Glutamatergic neuron (in vitro differentiated cells): ENCODE results near the gene ADGRD1. TPM values are rescaled to one million over a fixed set of nuclear protein-coding genes. Genes with fewer than 3 reads are reported as not detected.

Experiments used
- DNase-seq: peaks from one replicate; pipeline ENCODE4 v3.0.0; 2022
- H3K27ac Mint-ChIP-seq: one replicate; pipeline ENCODE4 v1.8.0; 2020; ENCODE audit warnings: mild to moderate bottlenecking, mixed read lengths, inconsistent platforms; ENCODE audit not compliant: unreplicated experiment
- H3K27me3 Mint-ChIP-seq: one replicate; pipeline ENCODE4 v1.8.0; 2020; ENCODE audit warnings: mild to moderate bottlenecking, moderate library complexity, mixed read lengths, inconsistent platforms; ENCODE audit not compliant: unreplicated experiment
- H3K36me3 Mint-ChIP-seq: one replicate; pipeline ENCODE4 v1.8.0; 2020; ENCODE audit warnings: mild to moderate bottlenecking, mixed read lengths, inconsistent platforms; ENCODE audit not compliant: unreplicated experiment
- H3K4me1 Mint-ChIP-seq: one replicate; pipeline ENCODE4 v1.8.0; 2020; ENCODE audit warnings: mild to moderate bottlenecking, low read depth, mixed read lengths, inconsistent platforms; ENCODE audit not compliant: unreplicated experiment
- H3K4me3 Mint-ChIP-seq: one replicate; pipeline ENCODE4 v1.8.0; 2020; ENCODE audit warnings: mild to moderate bottlenecking, mixed read lengths, inconsistent platforms; ENCODE audit not compliant: unreplicated experiment
- H3K9me3 Mint-ChIP-seq: one replicate; pipeline ENCODE4 v1.8.0; 2020; ENCODE audit warnings: mild to moderate bottlenecking, moderate library complexity, mixed read lengths, inconsistent platforms; ENCODE audit not compliant: unreplicated experiment
- CTCF ChIP-seq: fragments of 200-600 bp; sonication (generic); IDR thresholded peaks from one replicate; pipeline ENCODE4 v1.5.0; 2021; ENCODE audit not compliant: partially characterized antibody, unreplicated experiment
- total RNA-seq: library from RNA; stranded (reverse); fragmentation: NEBNext Ultra II Directional; extraction: Animal tissue kit (Norgen Biotek cat#: 25700); gene quantifications from one replicate; pipeline ENCODE4 v1.2.1, GENCODE V29; 2021; ENCODE audit not compliant: unreplicated experiment

The ADGRD1 gene
- total RNA-seq, 1 donor from 2014 or later = 0.96 TPM

GRCh38 chr12:131056626-131057025 is 102.9 kb downstream of the ADGRD1 start:
- H3K27ac Mint-ChIP-seq = no peak overlapping the region
- DNase-seq = no peak
- H3K36me3 Mint-ChIP-seq = peaks cover 4% of the 10 kb centered on the region
- peaks cover 18% of the 10 kb centered on the region for H3K4me1 Mint-ChIP-seq
- peaks cover 5% of the 10 kb centered on the region for H3K27me3 Mint-ChIP-seq
- H3K9me3 Mint-ChIP-seq = peaks cover 1% of the 10 kb centered on the region
- no peak for TF ChIP-seq CTCF
- no peak overlapping the region for H3K4me3 Mint-ChIP-seq

- peaks cover 19% of the 10 kb centered on the region for H3K4me1 Mint-ChIP-seq
Measured at GRCh38 chr12:131057211-131057721, 103.6 kb downstream of the ADGRD1 start.

GRCh38 chr12:131057722-131058515 is 104.2 kb downstream of the ADGRD1 start:
- TF ChIP-seq CTCF = no peak
- DNase-seq = no peak
- no peak overlapping the region for H3K27ac Mint-ChIP-seq
- no peak overlapping the region for H3K4me3 Mint-ChIP-seq
- H3K9me3 Mint-ChIP-seq = peaks cover 1% of the 10 kb centered on the region
- H3K27me3 Mint-ChIP-seq = peaks cover 5% of the 10 kb centered on the region
- peaks cover 19% of the 10 kb centered on the region for H3K4me1 Mint-ChIP-seq
- H3K36me3 Mint-ChIP-seq = no peaks in the 10 kb centered on the region

More at GRCh38 chr12:131057211-131057721, 103.6 kb downstream of the ADGRD1 start:
- Mint-ChIP-seq H3K9me3 (peaks cover 1% of the 10 kb centered on the region), H3K27ac (no peak overlapping the region), H3K4me3 (no peak overlapping the region), H3K36me3 (peaks cover 2% of the 10 kb centered on the region), H3K27me3 (peaks cover 5% of the 10 kb centered on the region)
- no peak for DNase-seq
- TF ChIP-seq CTCF = no peak

GRCh38 chr12:131058700-131059099 is 105.0 kb downstream of the ADGRD1 start:
- Mint-ChIP-seq H3K27ac (no peak overlapping the region), H3K4me3 (no peak overlapping the region), H3K27me3 (peaks cover 5% of the 10 kb centered on the region), H3K4me1 (peaks cover 19% of the 10 kb centered on the region), H3K9me3 (peaks cover 1% of the 10 kb centered on the region), H3K36me3 (no peaks in the 10 kb centered on the region)
- TF ChIP-seq CTCF = no peak
- no peak for DNase-seq
